Activated naive CD4-positive, alpha-beta T cell treated with anti-CD3 and anti-CD28 coated beads, Interleukin-2, amount 50 U/mL, for 72 hours (primary cell): ENCODE data around the gene DPP6. TPM values are rescaled to one million over a fixed set of nuclear protein-coding genes. Genes with fewer than 3 reads are reported as not detected.

Source experiments
- ATAC-seq, 2 donors: fragments of 150-1000 bp; cut with Tn5 transposase; 2 replicates each; pipeline ENCODE4 v1.10.0; 2021; ENCODE audit warnings: mild to moderate bottlenecking in 2 of 2, moderate library complexity in 2 of 2
- DNase-seq, 2 donors: peaks; one replicate each; pipeline ENCODE4 v3.0.0; 2021 to 2022; ENCODE audit warnings: low spot score in 2 of 2
- H3K27ac Mint-ChIP-seq, 2 donors: one replicate each; pipeline ENCODE4 v1.8.0; 2022; ENCODE audit warnings: mild to moderate bottlenecking in 2 of 2, mixed read lengths in 2 of 2
- H3K36me3 Mint-ChIP-seq, 2 donors: one replicate each; pipeline ENCODE4 v1.8.0; 2022; ENCODE audit warnings: mixed read lengths in 2 of 2
- H3K9me3 Mint-ChIP-seq, 2 donors: one replicate each; pipeline ENCODE4 v1.8.0; 2022; ENCODE audit warnings: mixed read lengths in 2 of 2
- total RNA-seq, 2 donors: library from RNA; stranded (reverse); gene quantifications; one replicate each; pipeline ENCODE4 v1.2.3, GENCODE V29; 2022

The DPP6 gene
- total RNA-seq, 2 donors from 2014 or later = not detected

- no peaks in the 10 kb centered on the region for H3K36me3 Mint-ChIP-seq
- H3K27ac Mint-ChIP-seq = no peak overlapping the region
- no peak for DNase-seq
- H3K9me3 Mint-ChIP-seq = peaks cover 5 to 20% of the 10 kb centered on the region in 2 donors
- ATAC-seq = no peak
These were observed 199.8 kb downstream of the DPP6 start for GRCh38 chr7:154252046-154252445.

GRCh38 chr7:154253810-154254209 is 201.6 kb downstream of the DPP6 start:
- Mint-ChIP-seq H3K36me3 (peaks cover 0 to 6% of the 10 kb centered on the region in 2 donors), H3K9me3 (peaks cover 5 to 27% of the 10 kb centered on the region in 2 donors), H3K27ac (no peak overlapping the region)
- DNase-seq (no peak), ATAC-seq (no peak)

GRCh38 chr7:154255324-154255723 is 203.1 kb downstream of the DPP6 start:
- Mint-ChIP-seq H3K9me3 (peaks cover 14 to 36% of the 10 kb centered on the region in 2 donors), H3K36me3 (peaks cover 0 to 16% of the 10 kb centered on the region in 2 donors), H3K27ac (no peak overlapping the region)
- ATAC-seq = no peak
- DNase-seq = no peak

- ATAC-seq = no peak
- DNase-seq = no peak
- H3K36me3 Mint-ChIP-seq = peaks cover 0 to 16% of the 10 kb centered on the region in 2 donors
- H3K27ac Mint-ChIP-seq = no peak overlapping the region
- peaks cover 14 to 31% of the 10 kb centered on the region in 2 donors for H3K9me3 Mint-ChIP-seq
These were observed 204.0 kb downstream of the DPP6 start for GRCh38 chr7:154256150-154256549.

- H3K9me3 Mint-ChIP-seq = peaks cover 14 to 26% of the 10 kb centered on the region in 2 donors
- no peak overlapping the region for H3K27ac Mint-ChIP-seq
- no peak for ATAC-seq
- H3K36me3 Mint-ChIP-seq = peaks cover 0 to 16% of the 10 kb centered on the region in 2 donors
- DNase-seq = no peak
These were observed 207.2 kb downstream of the DPP6 start for GRCh38 chr7:154259396-154259795.

- ATAC-seq (no peak), DNase-seq (no peak)
- no peak overlapping the region for H3K27ac Mint-ChIP-seq
- H3K36me3 Mint-ChIP-seq = no peaks in the 10 kb centered on the region
- H3K9me3 Mint-ChIP-seq = peaks cover 4 to 10% of the 10 kb centered on the region in 2 donors
These were observed 235.2 kb downstream of the DPP6 start for GRCh38 chr7:154287356-154287755.

- Mint-ChIP-seq H3K27ac (no peak overlapping the region), H3K9me3 (peaks cover 4 to 10% of the 10 kb centered on the region in 2 donors), H3K36me3 (no peaks in the 10 kb centered on the region)
- no peak for DNase-seq
- ATAC-seq = no peak
These were observed 236.9 kb downstream of the DPP6 start for GRCh38 chr7:154289119-154289518.

- Mint-ChIP-seq H3K36me3 (no peaks in the 10 kb centered on the region), H3K9me3 (peaks cover 7% of the 10 kb centered on the region in 2 donors), H3K27ac (no peak overlapping the region)
- no peak for ATAC-seq
- no peak for DNase-seq
These were observed 244.2 kb downstream of the DPP6 start for GRCh38 chr7:154296443-154296842.

- Mint-ChIP-seq H3K36me3 (no peaks in the 10 kb centered on the region), H3K27ac (no peak overlapping the region), H3K9me3 (peaks cover 3 to 11% of the 10 kb centered on the region in 2 donors)
- ATAC-seq = no peak
- no peak for DNase-seq
These were observed 247.5 kb downstream of the DPP6 start for GRCh38 chr7:154299736-154300135.

- H3K36me3 Mint-ChIP-seq = no peaks in the 10 kb centered on the region
- ATAC-seq = no peak
- no peak for DNase-seq
- peaks cover 3 to 10% of the 10 kb centered on the region in 2 donors for H3K9me3 Mint-ChIP-seq
- H3K27ac Mint-ChIP-seq = no peak overlapping the region
These were observed 250.2 kb downstream of the DPP6 start for GRCh38 chr7:154302380-154302779.

- ATAC-seq (no peak), DNase-seq (no peak)
- Mint-ChIP-seq H3K36me3 (no peaks in the 10 kb centered on the region), H3K27ac (no peak overlapping the region), H3K9me3 (peaks cover 0 to 7% of the 10 kb centered on the region in 2 donors)
These were observed 252.0 kb downstream of the DPP6 start for GRCh38 chr7:154304231-154304630.

- H3K36me3 Mint-ChIP-seq = no peaks in the 10 kb centered on the region
- DNase-seq (no peak), ATAC-seq (no peak)
- H3K27ac Mint-ChIP-seq = no peak overlapping the region
- peaks cover 0 to 4% of the 10 kb centered on the region in 2 donors for H3K9me3 Mint-ChIP-seq
These were observed 252.8 kb downstream of the DPP6 start for GRCh38 chr7:154304740-154305700.

- DNase-seq (no peak), ATAC-seq (no peak)
- H3K9me3 Mint-ChIP-seq = peaks cover 0 to 9% of the 10 kb centered on the region in 2 donors
- no peak overlapping the region for H3K27ac Mint-ChIP-seq
- no peaks in the 10 kb centered on the region for H3K36me3 Mint-ChIP-seq
These were observed 253.8 kb downstream of the DPP6 start for GRCh38 chr7:154306036-154306435.

- H3K27ac Mint-ChIP-seq = no peak overlapping the region
- no peak for DNase-seq
- ATAC-seq = no peak
- H3K36me3 Mint-ChIP-seq = no peaks in the 10 kb centered on the region
- H3K9me3 Mint-ChIP-seq = peaks cover 0 to 10% of the 10 kb centered on the region in 2 donors
These were observed 256.7 kb downstream of the DPP6 start for GRCh38 chr7:154308928-154309327.

GRCh38 chr7:154310114-154310513 is 257.9 kb downstream of the DPP6 start:
- ATAC-seq = no peak
- Mint-ChIP-seq H3K27ac (no peak overlapping the region), H3K9me3 (peaks cover 0 to 10% of the 10 kb centered on the region in 2 donors), H3K36me3 (no peaks in the 10 kb centered on the region)
- DNase-seq = no peak

GRCh38 chr7:154324196-154324595 is 272.0 kb downstream of the DPP6 start:
- Mint-ChIP-seq H3K27ac (no peak overlapping the region), H3K36me3 (no peaks in the 10 kb centered on the region), H3K9me3 (peaks cover 0 to 12% of the 10 kb centered on the region in 2 donors)
- DNase-seq = no peak
- ATAC-seq = no peak

GRCh38 chr7:154326421-154326820 is 274.2 kb downstream of the DPP6 start:
- no peak for DNase-seq
- no peak overlapping the region for H3K27ac Mint-ChIP-seq
- no peaks in the 10 kb centered on the region for H3K36me3 Mint-ChIP-seq
- ATAC-seq = no peak
- H3K9me3 Mint-ChIP-seq = peaks cover 5 to 19% of the 10 kb centered on the region in 2 donors

- no peaks in the 10 kb centered on the region for H3K36me3 Mint-ChIP-seq
- ATAC-seq (no peak), DNase-seq (no peak)
- peaks cover 10 to 22% of the 10 kb centered on the region in 2 donors for H3K9me3 Mint-ChIP-seq
- H3K27ac Mint-ChIP-seq = no peak overlapping the region
These were observed 278.1 kb downstream of the DPP6 start for GRCh38 chr7:154330318-154330717.
